KBM-7 (cell line): ENCODE results near the gene ALK.
"Not testable (repeated sequence)": the region's sequence is repeated elsewhere in the genome, so short reads cannot be mapped to it uniquely, and the experiment has no call there.

Experiments
- DNase-seq: peaks from one replicate; pipeline ENCODE4 v3.0.0-alpha.2; 2015
- in situ Hi-C: fragments of 300-500 bp; cut with MboI; formaldehyde crosslinking; loops from 2 replicates; pipeline ENCODE4 v1.14.3; 2020; ENCODE audit warnings: low sequenced_read_pairs, low pct_unique_long_range_greater_than_20kb, mixed read lengths

Gene ALK

DNA sequence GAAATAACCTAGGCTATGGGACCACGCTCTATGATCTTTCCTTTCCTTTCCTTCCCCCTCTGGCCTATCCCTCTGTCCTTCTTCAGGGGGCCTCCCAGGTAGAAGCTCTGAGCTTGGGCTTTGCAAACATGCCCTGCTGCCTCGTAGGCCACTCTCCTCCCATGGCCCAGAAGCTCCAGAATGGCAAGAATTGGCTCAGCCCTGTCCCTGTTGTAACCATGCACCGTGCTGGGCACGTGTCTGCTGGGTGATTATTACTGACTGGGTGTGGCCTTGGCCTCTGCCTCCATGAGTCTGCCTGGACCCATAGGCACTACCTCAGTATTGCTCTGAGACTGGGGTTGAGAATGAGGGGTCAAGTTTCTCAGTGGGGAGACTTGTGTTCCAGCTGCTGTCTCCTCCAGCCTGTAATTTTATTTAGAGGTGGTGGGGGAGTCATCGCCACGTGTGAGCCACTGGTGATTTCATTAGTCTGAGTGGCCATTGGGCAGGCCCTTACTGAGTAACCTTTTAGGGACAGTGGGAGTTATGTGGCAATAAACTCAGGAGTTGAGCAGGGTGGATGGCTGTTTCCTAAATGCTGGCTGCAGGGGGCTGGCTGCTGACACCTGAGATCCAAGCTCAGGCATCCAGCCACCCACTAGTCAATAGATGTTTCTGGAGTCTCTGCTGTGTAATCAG, 648.2 kb downstream of the ALK start:
- DNase-seq, result no peak

DNA sequence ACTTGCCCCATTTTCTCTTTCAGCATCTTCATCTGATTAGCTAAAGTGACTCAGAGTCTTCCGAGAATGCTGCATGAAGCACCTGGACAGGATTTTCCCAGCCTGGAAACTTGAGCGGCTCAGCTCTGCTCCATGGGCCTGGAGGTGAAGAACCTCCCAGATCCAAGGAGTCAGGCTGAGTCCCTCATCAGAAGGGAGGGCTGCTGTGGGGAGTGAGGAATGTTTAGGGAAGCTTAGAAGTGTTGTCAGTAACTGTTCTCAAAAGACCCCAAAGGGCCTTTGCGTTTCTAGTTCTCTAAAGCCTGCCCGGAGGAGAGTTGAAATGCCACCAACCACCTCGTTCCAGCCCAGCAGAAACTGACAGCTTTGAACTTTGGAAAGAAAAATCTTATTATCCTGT, 649.1 kb downstream of the ALK start:
- no peak for DNase-seq
- in situ Hi-C loops, result no loop called here

More for the DNA sequence above, 648.2 kb downstream of the ALK start:
- in situ Hi-C loops, result no loop called here

DNA sequence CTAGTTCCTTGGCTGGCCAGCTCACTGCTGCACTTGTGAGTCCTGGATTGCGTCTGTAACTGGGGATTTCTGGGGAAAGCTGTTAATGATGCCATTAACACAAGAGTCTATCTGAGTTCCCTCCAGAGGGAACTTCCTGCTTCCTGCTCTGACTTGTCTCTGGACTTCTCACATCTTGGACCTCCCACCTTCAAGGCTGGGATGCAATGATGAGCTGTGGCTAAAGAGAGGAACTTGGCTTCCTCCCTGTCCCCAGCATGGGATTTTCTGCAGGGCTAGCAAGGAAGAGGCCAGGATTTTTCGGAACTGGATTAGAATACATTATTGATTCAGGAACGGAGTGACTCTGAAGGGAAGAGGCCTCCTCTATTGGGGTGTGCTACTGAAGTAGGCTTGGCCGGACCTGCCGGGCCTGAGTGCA, 650.7 kb downstream of the ALK start:
- in situ Hi-C loops, result no loop called here
- no peak for DNase-seq

DNA sequence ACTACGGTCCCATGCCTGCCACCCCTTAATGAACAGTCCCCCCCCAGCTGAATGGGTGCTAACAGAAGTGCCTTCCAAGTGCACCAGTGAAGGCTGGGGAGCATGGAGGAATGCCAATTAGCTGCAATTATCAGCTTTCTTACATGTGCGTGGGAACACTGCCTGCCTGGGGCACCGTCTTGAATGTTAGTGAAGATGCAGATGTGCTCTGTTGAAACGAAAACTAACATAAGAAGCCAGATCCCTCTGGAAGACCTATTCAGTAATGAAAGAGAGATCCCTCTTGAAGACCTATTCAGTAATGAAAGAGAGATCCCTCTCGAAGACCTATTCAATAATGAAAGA, 651.6 kb downstream of the ALK start:
- DNase-seq, result no peak
- in situ Hi-C loops, result no loop called here

DNA sequence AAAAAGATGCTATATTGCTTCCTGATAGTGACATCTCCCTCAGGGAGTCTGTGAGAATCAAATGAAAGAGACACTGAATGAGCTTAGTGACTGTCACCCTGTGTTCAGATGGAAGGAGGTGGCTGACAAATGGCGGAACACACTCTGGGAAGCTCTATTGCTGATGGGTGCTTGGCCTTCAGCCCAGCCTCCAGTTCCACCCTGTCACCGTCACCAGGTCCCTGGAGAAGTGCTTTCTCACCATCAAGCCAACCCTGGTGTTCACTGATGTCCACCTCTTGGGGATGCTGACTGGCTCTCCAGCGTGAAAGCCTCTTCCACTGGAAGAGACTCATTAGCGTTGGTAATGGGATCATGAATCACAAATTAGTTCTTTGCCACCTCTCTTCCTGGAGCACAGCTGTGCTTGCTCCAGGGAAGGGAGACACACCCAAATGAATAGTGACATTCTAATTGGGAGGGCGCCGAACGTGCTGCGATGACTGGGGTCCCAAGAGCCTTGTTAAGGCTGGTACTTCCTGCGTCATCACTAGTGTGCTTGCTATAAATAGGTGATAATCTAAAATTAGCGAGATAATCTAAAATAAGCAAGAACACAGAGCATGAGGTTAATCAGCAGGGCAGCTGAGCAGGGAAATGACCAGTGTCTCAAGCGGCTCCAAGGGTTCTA, 652.2 kb downstream of the ALK start:
- in situ Hi-C loops, result no loop called here
- DNase-seq, result no peak

DNA sequence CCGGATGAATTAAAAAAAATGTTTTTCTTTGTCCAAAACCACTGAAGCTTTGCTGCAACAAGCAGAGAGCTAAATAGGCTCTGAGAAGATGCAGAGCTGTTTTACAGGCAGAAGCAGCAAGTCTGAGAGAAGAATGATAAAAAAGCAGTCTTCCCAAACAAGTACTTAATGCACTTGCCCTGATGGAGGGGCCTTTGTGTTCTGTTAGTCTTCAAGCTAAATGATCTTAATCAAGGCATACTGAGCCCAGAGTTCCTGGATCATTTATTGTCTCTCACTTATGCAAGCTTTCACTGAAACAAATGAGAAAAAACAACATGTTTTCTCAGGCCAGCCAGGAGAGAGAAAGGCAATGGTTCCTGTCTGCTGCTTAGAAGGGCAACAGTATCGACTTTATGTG, 653.7 kb downstream of the ALK start:
- in situ Hi-C loops, result no loop called here
- DNase-seq, result no peak

DNA sequence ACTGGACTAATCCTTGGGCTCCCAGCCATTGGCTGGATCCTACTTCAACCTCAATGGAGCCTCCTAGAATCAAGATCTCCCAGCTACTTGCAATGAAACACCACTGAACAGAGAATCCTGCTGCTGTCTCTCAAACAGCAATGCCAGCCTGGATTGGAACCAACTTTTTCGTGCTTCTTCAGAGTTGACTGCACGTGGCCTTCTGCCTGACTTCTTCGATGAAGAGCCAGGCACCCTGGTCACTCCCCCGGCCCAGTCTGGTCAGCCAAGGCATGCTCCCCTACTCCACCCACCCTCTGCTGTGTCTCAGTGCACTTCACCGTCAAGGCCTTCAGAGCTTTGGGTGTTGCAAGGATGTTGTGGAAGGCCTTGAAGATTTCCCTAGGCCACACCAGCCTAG, 657.5 kb downstream of the ALK start:
- DNase-seq, result no peak
- in situ Hi-C loops, result no loop called here

DNA sequence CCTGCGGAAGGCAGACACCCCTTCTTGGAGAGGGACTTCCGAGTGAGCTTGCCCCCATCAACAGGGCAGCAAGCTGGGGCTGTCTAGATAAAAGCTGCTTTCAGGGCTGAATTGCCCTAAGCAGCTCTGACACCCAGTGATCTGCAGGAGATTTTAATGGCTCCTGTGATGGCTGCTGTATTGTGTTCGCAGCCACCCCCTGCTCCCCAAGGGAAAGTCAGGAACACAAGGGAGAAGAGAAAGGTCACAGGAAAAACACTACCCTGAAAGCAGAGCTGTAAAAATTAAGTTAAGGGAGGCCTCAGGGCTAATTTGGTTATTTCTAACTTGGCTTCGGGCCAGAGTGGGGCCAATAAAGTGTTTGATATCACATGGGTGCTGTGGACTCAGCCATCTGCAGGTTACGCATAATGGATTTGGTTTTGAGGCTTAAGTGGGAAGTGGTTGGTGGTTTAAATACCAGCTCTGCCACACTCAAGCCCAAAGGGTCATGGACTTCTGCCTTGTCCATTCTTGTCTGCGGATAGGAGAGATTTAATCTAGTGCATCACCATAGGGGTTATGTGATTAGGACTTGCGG, 658.6 kb downstream of the ALK start:
- in situ Hi-C loops, result no loop called here
- no peak for DNase-seq

DNA sequence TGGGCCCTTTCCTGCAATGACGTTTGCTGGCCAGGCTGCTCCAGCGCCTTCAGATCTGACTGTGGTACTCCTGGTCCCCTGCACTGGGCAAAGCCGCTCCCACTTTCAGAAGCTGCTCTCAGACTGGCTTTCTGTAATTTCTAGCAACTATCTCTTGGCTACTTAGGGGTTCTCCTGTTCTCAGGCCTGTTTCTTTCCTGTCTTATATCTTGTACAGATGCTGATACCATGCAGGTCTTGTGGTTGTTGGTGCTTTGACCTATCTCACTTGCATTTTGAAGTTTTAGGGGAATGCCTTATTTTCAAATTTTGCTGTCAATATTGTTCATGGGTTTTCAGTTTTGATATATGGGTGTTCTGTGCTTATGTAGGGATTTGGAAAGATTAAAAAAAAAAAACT, 660.4 kb downstream of the ALK start:
- DNase-seq, result no peak
- in situ Hi-C loops, result no loop called here

DNA sequence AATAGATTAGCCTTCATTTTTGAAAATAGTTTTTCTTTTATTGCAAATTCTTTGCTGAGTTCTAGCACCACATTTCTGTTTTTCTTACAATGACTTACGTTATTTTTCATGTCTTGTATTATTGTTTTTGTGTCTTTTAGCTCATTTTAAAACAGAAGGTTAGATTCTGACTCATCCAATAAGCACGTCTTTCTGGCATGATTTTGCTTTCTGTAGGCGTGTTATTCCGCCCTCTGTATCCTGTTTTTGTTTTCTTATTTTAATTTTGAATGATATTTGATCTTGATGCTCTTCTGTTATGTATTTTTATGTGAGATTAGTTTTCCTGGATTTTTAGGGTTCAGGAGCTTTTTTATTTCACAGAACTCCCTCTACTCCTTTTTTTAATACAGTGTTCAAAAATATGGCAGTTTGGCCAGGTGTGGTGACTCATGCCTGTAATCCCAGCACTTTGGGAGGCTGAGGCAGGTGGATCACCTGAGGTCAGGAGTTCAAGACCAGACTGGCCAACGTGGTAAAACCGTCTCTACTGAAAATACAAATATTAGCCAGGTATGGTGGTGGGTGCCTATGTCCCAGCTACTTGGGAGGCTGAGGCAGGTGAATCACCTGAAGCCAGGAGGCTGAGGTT, 661.1 kb downstream of the ALK start:
- in situ Hi-C loops, result no loop called here
- DNase-seq, result no peak

DNA sequence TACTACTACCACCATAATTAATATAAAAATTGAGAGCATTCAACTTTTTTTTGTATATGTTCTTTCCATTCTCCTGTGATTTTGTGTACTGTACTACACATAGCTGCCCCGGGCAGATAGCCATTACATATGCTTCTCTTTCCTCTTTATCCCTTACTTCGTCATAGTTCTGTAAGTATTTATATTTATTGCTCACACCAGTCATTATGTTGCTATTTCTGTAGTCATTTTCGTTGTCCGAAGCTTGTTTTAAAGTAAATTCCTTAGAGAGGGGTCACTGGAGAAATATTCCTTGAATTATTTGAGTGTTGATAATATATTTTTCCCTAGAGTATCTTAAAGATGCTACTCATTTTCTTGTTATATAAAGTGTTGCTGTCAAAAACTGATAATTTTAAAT, 662.2 kb downstream of the ALK start:
- in situ Hi-C loops, result no loop called here
- DNase-seq, result no peak

DNA sequence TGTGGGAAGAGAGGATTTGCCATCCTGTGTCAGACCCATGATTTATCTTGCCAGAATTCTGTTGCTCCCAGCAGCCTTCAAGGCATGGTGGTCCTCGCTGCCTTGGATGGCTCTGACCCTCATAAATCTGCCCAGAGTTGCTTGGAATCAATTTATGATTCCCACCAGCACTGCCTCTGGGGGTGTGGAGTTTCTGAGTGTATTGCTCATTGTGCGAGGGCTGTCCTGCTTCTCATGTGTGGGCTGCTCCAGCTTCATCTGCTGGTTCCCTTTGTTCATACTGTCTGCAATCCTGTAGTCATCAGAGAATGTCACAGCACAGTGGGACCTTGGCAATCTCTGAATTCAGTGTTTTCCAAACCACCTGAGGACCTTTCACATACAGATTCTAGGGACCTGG, 666.4 kb downstream of the ALK start:
- no peak for DNase-seq
- in situ Hi-C loops, result no loop called here

DNA sequence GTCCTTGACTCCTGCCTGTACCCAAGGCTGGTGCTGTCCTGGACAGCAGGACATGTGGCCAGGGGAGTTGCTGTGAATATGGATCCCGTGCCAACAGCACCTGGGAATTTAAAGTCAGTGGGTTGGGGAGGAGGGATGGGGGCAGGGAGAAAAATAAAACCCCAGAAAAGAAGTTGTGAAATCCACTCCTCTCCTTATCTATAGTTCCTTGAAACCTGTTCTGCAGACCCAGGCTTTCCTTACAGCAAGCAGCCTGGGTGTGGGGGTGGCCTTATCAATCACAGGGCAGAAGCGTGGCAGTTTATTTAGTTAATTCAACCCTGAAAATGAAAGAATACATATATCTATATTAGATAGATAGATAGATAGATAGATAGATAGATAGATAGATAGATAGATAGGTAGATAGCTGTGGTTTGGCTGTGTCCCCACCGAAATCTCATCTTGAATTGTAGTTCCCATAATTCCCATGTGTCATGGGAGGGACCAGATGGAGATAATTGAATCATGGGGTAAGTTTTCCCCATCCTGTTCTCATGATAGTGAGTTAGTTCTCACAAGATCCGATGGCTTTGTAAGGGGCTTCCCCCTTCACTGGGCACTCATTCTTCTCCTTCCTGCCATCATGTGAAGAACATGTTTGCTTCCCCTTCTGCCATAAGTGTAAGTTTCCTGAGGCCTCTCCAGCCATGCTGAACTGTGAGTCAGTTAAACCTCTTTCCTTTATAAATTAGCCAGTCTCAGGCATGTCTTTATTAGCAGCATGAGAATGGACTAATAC, 667.7 kb downstream of the ALK start:
- in situ Hi-C loops, DNase-seq: not testable (repeated sequence)

DNA sequence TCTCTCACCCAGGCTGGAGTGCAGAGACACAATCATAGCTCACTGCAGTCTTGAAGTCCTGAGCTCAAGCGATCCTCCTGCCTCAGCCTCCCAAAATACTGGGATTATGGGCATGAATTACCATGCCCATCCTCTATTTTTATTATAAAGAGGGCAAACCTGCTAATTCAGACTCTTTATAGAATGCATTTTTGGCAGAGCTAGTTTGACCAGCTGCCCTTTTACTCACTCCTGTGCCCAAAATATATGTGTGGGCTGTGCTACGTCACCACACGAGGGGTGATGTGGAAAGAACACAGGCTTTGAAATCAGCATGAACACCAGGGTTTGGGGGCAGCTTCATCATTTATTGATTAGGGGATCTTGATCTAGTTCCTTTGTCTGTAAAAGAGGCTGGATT, 668.4 kb downstream of the ALK start:
- in situ Hi-C loops, result no loop called here
- DNase-seq, result no peak

DNA sequence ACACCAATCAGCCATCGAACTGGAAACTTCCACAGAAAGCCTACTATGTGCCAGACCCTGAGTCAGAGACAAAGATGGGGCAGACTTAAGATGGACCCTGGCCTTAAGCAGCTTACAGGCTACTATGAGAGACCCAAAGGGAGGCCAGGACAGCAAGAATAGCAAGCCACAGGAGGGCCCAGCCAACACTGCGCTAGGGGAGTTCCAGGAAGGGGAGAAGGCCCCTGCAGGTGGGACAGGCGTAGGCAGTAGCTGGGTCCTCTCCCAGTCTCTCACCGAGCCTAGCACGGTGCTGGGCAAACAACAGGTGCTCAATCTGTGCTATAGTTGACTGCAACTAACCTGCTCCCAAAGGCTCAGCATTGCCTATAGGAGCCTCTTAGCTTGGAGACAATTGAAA, 670.0 kb downstream of the ALK start:
- in situ Hi-C loops, result no loop called here
- no peak for DNase-seq

DNA sequence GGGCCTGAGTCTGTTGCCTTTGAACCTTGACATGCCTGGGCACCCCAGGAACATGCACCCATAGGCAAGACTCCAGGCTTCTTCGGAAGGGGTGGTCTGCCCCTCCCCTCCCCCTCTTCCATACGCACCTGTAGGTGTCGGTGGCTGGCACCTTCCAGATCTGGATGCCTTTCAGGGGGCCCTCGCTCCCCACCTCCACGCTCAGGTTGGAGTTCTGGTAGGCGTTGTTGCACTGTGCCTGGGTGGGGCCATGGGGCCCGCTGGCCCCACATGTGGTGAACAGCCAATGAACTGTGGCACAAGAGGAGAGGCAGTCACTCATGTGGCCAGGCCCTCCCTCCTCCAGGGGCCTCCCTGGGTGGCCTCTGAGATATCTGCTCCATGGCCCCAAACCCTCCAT, 670.4 kb downstream of the ALK start:
- no peak for DNase-seq
- in situ Hi-C loops, result no loop called here

DNA sequence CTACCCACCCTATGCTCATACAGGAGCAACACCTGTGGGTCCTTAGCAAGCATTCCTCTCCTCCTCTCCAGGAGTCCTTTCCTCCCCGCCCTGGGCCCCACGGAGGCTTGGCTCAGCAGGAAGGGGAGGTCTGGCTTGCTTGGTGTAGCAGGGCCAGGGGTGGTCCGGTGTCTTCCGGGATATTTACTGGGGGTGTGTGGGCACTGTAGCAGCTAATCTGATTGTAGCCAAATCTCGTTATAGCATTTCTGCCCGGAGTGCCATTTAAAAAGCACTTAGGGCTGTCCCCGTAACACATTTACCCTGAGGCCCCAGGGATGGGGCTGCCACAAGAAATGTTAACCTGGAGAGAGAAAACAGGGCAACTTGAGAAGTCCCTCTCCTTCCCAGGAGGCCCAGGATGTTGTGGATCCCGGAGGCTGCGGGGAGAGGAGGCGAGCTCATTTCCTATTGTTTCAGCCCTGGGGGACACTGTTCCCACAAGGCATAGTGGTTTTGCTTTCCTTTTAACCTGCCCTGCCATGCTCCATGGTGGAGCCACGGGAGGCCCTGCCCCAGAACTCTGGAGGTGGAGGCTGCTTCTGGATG, 671.6 kb downstream of the ALK start:
- DNase-seq, result no peak
- in situ Hi-C loops, result no loop called here

DNA sequence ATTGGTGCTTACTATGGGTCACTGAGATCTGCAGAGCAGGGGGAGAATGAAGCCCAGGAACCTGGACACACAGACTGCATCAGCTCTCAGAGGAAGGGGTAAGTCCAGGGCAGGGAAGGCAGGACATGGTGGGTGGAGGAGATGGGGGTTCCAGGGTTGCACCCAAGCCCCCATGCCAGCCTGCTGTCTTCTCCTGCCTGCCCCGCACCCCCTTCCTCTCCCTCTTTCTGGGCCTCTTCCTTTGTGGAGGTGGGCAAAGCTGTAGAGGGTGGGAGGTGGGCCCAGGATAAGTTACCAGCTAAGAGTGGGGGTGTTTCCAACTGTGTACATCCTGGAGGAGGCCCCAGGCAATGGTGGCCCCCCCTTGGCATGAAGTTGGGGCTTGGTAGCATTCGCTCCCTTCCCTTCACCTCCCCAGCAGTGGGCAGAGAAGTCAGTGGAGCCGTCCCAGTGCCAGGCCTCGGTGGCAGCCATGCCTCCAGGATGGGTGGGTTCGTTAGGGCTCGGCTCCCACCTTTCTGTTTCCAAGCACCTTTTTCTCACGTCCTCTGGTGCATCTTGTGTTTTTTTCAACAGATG, 674.0 kb downstream of the ALK start:
- in situ Hi-C loops, result no loop called here
- DNase-seq, result no peak
